NCI-H1048 (cell line): ENCODE results near the gene KLF2.

Source experiments
- DNase-seq: peaks from one replicate; lab custom pipeline; 2025; lab: John Stamatoyannopoulos, UW

Gene KLF2

GRCh38 chr19:16308081-16308480, 16.5 kb upstream of the KLF2 start:
- no peak for DNase-seq

GRCh38 chr19:16309643-16310042, 15.0 kb upstream of the KLF2 start:
- no peak for DNase-seq

DNA sequence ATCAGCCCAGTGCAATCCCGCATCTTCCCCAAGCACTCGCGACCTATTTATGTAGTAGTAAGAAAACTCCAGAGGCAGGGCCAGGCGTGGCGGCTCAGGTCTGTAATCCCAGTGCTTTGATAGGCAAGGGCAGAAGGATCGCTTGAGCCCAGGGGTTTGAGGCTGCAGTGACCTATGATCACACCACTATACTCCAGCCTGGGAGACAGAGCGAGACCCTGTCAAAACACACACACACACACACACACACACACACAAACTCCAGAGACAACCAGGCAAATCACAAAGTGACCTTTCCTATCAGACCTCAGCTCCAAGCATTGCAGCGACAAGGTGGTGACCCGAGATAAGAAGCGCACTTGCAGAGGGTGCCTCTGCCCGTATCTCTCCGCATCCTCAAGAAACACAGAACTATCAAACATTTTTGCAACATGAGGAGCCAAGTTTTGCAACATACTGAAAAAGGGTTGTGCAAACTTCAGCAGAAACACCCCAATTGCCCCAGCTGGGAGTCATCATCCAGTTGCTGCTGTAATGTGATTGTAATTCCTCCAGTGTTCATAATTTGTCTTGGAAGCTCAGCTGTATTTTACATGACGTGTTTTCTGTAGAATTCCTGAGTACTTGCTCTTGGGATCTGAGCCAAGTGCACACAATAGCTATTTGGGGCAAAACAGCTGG, 8.7 kb upstream of the KLF2 start:
- no peak for DNase-seq

DNA sequence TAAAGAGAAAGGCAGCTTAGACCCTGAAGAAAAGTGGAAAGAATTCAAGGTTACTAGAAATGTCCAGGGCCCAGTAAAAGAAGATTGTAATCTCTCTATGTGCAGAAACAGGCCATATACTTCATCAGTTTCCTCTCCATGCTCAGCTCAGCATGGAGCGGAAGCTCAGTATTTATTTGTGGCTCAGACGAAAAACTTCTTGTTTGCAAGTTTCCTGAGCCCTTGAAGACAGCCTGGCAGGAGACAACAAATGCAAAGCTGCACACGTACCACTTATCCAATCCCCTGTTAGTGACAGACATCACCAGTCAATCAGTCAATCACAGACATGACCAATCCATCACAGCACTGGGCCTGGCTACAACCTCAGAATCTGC, 8.1 kb upstream of the KLF2 start:
- no peak for DNase-seq

DNA sequence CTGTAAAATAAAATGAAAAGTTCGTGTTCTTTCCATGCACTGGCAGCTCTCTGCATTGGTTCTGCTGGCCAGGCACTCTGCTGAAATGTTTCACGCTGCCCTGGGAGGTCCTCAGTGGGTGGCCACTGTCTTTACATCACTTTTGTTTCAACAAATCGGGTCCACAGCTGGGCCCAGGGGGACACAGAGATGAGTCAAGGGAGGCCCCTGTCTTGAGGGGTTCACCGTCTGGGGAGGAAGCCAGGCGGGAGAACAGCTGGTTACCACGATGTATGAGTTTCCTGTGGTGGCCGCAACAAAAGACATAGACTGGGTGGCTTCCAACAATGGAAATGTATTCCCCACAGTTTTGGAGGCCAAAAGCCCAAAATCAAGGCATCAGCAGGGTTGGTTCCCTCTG, 5.1 kb upstream of the KLF2 start:
- DNase-seq: no peak

GRCh38 chr19:16320987-16321386, 3.6 kb upstream of the KLF2 start:
- DNase-seq: no peak

DNA sequence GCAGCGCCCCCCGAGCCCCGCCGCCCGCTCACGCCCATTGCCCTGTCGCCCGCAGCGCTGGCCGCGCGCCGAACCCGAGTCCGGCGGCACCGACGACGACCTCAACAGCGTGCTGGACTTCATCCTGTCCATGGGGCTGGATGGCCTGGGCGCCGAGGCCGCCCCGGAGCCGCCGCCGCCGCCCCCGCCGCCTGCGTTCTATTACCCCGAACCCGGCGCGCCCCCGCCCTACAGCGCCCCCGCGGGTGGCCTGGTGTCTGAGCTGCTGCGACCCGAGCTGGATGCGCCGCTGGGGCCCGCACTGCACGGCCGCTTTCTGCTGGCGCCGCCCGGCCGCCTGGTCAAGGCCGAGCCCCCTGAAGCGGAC, 518 bp downstream of the KLF2 start:
- DNase-seq: no peak

DNA sequence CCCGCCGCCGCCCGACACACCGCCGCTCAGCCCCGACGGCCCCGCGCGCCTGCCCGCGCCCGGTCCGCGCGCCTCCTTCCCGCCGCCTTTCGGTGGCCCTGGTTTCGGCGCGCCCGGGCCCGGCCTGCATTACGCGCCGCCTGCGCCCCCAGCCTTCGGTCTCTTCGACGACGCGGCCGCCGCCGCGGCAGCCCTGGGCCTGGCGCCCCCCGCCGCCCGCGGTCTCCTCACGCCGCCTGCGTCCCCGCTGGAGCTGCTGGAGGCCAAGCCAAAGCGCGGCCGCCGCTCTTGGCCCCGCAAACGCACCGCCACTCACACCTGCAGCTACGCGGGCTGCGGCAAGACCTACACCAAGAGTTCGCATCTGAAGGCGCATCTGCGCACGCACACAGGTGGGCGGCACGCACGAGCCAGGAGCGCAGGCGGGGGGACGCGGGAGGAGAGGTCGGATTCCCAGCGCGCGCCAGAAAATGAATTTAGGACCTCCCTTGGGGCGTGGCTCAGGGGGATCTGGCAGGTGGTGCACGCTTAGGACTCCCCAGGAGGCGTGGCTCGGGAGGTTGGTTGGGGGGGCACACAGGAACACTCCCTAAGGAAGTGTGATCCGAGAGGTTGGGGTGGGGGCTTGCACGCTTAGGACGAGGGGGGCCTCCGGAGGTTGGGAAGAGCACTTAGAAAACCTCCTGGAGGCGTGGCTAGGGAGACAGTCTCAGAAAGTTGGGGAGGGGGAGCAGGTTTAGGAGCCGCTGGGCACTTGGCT, 1.2 kb downstream of the KLF2 start:
- no peak for DNase-seq

DNA sequence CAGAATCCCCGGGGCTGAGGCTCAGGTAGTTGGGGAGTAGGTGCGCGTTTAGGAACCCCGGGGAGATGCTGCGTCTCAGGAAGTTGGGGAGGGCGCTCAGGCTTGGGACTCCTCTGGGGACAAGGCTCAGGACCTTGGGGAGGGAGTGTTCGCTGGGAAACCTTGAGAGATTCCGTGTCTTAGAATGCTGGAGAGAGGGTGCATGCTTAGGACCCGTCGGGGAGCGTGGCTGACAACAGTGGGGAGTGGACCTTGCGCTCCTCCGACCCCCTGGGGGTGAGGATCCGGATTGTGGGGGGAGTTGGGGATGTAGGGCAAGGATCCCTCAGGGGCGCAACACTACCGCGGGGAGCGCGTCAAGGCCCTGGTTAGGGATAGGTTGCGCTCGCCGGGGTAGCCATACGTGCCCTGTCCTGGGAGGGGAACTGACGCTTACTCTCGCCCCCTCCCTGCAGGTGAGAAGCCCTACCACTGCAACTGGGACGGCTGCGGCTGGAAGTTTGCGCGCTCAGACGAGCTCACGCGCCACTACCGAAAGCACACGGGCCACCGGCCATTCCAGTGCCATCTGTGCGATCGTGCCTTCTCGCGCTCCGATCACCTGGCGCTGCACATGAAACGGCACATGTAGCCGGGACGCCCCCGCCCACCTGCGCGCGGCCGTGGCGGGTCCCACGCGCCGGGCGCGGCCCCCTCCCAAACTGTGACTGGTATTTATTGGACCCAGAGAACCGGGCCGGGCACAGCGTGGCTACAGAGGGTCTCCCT, 2.0 kb downstream of the KLF2 start:
- no peak for DNase-seq

GRCh38 chr19:16327169-16327475, 2.5 kb downstream of the KLF2 start:
- no peak for DNase-seq

GRCh38 chr19:16327501-16327900, 2.9 kb downstream of the KLF2 start:
- DNase-seq: no peak

DNA sequence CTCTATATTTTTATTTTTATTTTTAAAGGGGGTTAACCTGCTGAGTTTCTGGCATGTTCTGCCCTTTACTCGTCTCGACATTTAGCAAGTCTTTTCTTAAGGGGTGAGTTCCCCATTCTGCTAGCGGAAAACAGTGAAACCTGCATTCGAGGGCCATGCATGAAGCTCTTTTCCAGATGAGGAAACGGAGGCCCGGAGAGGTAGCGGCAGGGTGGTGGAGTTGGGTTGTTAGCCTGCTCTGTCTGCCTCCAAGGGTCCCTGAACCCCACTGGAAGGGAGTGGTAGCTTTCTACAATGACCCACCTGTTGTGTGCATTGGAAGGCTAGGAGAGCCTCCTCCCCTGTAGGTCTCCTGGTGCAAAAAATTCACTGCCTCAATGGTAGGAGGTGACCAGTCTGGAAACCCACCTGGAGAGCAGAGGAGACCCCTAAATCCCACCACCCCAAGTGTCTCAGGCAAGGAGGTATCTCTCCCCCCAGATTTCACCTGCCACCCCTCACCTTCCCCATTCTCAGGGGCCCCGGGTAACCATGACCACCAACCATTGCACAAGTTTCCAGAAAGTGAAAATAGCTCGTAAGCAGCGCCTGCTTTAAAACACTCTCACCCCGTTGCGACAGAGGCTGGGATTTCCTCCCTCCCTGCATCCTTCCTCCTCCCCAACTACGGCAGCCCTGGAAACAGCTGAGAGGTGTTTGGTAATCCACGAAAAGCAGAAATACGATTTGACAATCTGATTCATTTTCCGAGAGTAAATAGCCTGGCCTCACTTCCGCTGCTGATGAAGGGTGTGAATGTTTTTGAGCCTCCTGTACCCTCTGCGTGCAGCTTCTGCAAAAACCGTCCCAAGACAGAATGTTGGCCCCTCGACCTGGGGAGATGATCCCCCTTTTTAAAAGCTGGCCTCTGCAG, 3.5 kb downstream of the KLF2 start:
- DNase-seq: no peak

DNA sequence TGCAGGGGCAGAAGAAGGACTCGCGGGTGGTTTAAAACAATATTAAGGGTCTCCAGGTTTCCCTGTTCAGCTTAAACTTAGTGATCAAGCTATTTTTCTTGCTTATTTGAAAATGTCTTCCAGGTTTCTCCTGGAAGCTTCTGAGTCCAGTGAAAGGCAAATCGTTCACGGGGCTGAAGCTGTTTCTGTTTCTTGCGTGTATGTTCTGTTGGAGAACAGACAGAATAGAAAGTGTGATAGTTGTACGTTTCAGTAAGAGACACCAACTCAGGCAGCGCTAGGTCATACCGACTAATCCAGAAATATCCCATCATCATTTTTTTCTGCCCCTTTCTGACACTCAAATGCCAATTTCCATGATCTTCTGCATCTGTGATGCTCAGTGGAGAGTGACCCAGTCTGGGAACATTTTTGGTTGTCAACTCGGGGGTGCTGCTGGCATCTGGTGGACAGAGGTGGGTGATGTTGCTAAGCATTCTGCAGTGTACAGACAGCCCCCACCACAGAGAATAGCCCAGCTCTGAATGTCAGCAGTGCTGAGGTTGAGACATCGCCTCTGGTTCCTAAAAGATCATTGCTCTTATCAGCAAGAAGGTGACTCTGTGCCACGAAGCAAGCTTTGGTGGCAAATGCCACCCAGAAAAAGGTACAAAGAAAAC, 4.3 kb downstream of the KLF2 start:
- no peak for DNase-seq

- DNase-seq: no peak
Observed at GRCh38 chr19:16330368-16330801, 5.8 kb downstream of the KLF2 start.

GRCh38 chr19:16330806-16331690, 6.4 kb downstream of the KLF2 start:
- DNase-seq: no peak

- no peak for DNase-seq
Observed at GRCh38 chr19:16333001-16333586, 8.5 kb downstream of the KLF2 start.

- no peak for DNase-seq
Observed at GRCh38 chr19:16334411-16334810, 9.8 kb downstream of the KLF2 start.

- no peak for DNase-seq
Observed at GRCh38 chr19:16335226-16335625, 10.6 kb downstream of the KLF2 start.

DNA sequence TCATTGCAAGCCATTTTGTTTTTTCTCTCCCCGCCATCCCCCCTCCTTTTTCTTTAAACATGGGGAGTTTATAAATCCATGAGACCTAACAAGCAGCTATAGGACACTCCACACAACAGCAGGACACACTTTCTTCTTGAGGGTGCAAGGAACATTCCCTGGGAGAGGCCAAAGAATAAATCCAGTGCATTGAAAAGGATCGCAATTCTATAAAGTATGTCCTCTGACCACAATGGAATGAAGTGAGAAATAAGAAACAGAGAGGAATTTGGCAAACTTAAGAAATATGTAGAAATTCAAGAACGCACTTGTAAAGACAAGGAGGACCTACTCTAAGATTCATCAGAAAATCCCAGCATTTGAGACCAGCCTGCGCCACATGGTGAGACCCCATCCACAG, 11.9 kb downstream of the KLF2 start:
- no peak for DNase-seq

DNA sequence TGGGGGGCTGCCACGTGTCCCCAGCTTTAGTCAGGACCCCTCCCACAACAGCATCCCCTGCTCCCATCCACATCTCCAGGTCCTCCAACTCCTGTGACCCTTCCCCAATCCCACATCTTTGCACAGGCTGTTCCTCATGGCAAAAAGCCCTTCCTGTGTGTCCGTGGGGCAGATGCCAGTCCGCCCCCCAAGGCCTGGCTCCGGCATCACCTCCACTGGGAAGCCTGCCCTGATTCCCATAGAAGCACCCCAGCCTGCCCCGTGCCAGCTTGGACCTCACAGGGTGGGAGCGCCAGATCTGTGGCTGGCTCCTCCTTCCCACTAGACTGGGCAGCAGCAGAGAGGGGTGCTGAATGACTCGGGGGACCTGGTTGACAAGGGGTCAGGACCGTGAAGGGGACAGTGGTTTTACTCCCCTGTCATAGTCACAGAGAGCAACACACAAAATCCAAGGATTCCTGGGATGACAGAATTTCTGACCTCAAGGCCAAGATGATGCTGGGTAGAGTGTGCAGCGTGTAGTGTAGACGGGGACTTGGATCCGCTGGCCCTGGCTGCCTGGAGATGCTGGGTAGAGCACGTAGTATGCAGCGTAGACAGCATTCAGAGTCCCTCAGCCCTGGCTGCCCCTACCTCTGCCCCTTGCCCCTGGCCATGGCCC, 13.3 kb downstream of the KLF2 start:
- no peak for DNase-seq
